ENCODE measurements around the gene TRIM28. TPM values are rescaled to one million over a fixed set of nuclear protein-coding genes. Genes with fewer than 3 reads are reported as not detected.
A peak's percentile ranks its signal among the peaks of the same experiment; 100 is the strongest.

The TRIM28 gene
- total RNA-seq, 4 donors from 2014 or later = 180 to 694 (median 297) TPM

DNA sequence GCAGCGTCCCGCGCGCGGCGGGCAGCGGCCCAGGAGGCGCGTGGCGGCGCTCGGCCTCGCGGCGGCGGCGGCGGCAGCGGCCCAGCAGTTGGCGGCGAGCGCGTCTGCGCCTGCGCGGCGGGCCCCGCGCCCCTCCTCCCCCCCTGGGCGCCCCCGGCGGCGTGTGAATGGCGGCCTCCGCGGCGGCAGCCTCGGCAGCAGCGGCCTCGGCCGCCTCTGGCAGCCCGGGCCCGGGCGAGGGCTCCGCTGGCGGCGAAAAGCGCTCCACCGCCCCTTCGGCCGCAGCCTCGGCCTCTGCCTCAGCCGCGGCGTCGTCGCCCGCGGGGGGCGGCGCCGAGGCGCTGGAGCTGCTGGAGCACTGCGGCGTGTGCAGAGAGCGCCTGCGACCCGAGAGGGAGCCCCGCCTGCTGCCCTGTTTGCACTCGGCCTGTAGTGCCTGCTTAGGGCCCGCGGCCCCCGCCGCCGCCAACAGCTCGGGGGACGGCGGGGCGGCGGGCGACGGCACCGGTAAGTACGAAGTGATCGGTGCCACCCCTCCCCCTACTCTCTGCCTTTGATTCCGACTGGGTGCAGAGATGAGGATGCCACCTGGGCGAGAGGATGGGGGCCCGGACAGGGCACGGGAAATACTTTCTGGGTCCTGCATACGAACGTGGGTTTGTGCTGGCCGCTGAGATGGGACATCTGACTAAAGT is 874 bp downstream of the TRIM28 start:
- peak overlapping the region; percentile 93 to 99 (median 94) for H3K27ac ChIP-seq
- H3K9me3 ChIP-seq = no peaks in the 10 kb centered on the region
- peak overlapping the region; percentile 57 to 99 (median 97) for H3K4me3 ChIP-seq
- H3K4me1 ChIP-seq = peaks cover 18 to 34% (median 26%) of the 10 kb centered on the region in 4 donors
- 0% methylated on average over 22 of the region's 92 CpGs; no CpG with 5 or more reads in 1 of the 2 donors for WGBS, 2 donors (ENCODE audit: low coverage in 1 of 2)
- DNase-seq = no peak
- H3K27me3 ChIP-seq = no peaks in the 10 kb centered on the region
- TF ChIP-seq POLR2A (IDR thresholded peaks at IDR 0.05) (no peak), CTCF (IDR thresholded peaks at IDR 0.05) (no peak), EP300 (IDR thresholded peaks at IDR 0.05; ENCODE audit: low read depth) (no peak), POLR2AphosphoS5 (IDR thresholded peaks at IDR 0.05) (no peak)
- in situ Hi-C loops (cut with MboI; ENCODE audit: low pct_ligation_motif_present in 1 of 4, low pct_unique_long_range_greater_than_20kb in 1 of 4, low sequenced_read_pairs in 3 of 4) (no loop called here), intact Hi-C loops (cut with DNase I; ENCODE audit: low total_unique reads) (no loop called here)
- H3K36me3 ChIP-seq = peaks cover 0 to 24% (median 15%) of the 10 kb centered on the region in 4 donors

- DNase-seq = no peak
- in situ Hi-C loops (cut with MboI; ENCODE audit: low pct_ligation_motif_present in 1 of 4, low pct_unique_long_range_greater_than_20kb in 1 of 4, low sequenced_read_pairs in 3 of 4) (no loop called here), intact Hi-C loops (cut with DNase I; ENCODE audit: low total_unique reads) (no loop called here)
- H3K27ac ChIP-seq = peak overlapping the region; percentile 93 to 99 (median 94)
- peak overlapping the region; percentile 57 to 99 (median 97) for H3K4me3 ChIP-seq
- H3K9me3 ChIP-seq = no peaks in the 10 kb centered on the region
- 5% methylated on average over 21 of the region's 21 CpGs; no CpG with 5 or more reads in 1 of the 2 donors for WGBS, 2 donors (ENCODE audit: low coverage in 1 of 2)
- peaks cover 18 to 34% (median 26%) of the 10 kb centered on the region in 4 donors for H3K4me1 ChIP-seq
- H3K36me3 ChIP-seq = peaks cover 0 to 31% (median 18%) of the 10 kb centered on the region in 4 donors
- TF ChIP-seq POLR2AphosphoS5 (IDR thresholded peaks at IDR 0.05) = no peak
- no peak for TF ChIP-seq EP300 (IDR thresholded peaks at IDR 0.05; ENCODE audit: low read depth)
- no peak for TF ChIP-seq CTCF (IDR thresholded peaks at IDR 0.05)
- no peak for TF ChIP-seq POLR2A (IDR thresholded peaks at IDR 0.05)
- H3K27me3 ChIP-seq = no peaks in the 10 kb centered on the region
These were observed 1.6 kb downstream of the TRIM28 start for GRCh38 chr19:58545286-58546018.

DNA sequence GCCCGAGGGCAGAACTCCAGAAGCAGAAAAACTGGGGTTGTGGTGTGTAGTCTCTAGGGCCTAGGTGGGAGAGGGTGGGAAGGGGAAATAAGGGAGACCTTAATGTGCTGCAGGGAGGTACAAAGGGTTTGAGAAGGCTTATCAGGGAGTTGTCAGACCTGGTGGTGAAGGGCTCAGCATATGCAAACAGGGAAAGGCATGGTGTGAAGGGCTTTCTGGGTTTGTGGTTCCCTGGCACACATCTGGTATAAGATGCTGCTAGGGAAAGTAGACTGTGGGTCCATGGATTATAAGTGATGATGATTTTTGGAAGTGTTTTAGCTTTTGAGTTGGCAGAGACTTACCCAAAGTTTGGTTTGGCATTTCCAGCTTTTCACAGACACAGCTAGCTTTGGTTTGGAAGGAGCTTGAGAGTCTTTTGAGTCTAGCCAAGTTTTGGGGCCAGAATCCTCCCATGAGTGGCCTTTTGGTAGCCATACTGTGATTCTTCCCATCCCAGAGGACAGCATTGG is 2.2 kb downstream of the TRIM28 start:
- DNase-seq = no peak
- H3K4me1 ChIP-seq = peaks cover 18 to 34% (median 26%) of the 10 kb centered on the region in 4 donors
- TF ChIP-seq EP300 (IDR thresholded peaks at IDR 0.05; ENCODE audit: low read depth) (no peak), POLR2AphosphoS5 (IDR thresholded peaks at IDR 0.05) (no peak), CTCF (IDR thresholded peaks at IDR 0.05) (no peak), POLR2A (IDR thresholded peaks at IDR 0.05) (no peak)
- H3K4me3 ChIP-seq = peak overlapping the region; percentile 57 to 99 (median 97)
- 9% methylated on average over 1 of the region's 1 CpG; no CpG with 5 or more reads in 1 of the 2 donors for WGBS, 2 donors (ENCODE audit: low coverage in 1 of 2)
- peaks cover 0 to 37% (median 20%) of the 10 kb centered on the region in 4 donors for H3K36me3 ChIP-seq
- intact Hi-C loops (cut with DNase I; ENCODE audit: low total_unique reads) (no loop called here), in situ Hi-C loops (cut with MboI; ENCODE audit: low pct_ligation_motif_present in 1 of 4, low pct_unique_long_range_greater_than_20kb in 1 of 4, low sequenced_read_pairs in 3 of 4) (no loop called here)
- no peaks in the 10 kb centered on the region for H3K9me3 ChIP-seq
- no peaks in the 10 kb centered on the region for H3K27me3 ChIP-seq
- H3K27ac ChIP-seq = peak overlapping the region in 2 of 4 donors; percentile 8 to 94
